ENCODE data around the gene TBC1D9.

The TBC1D9 gene

DNA sequence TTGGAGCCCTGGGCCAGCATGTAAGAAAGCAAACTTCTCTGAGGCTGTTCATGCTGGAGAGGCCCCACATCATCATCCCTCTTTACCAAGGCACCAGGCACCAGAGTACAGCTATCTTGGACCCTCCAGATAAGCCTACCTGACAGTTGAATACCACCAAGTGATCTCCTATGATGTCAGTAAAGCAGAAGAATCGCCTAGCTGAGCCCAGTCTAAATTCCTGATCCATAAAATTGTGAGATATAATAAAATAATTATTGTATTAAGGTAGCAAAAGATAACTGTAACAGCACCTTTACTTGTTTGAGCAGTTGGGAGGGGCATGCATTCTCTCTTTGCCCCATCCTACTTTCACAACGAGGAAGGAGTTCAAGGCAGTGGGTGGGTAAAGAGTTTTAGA is 184.6 kb downstream of the TBC1D9 start:
- no peak for DNase-seq (ENCODE audit: low read depth)
- TF ChIP-seq, protein P1, sequence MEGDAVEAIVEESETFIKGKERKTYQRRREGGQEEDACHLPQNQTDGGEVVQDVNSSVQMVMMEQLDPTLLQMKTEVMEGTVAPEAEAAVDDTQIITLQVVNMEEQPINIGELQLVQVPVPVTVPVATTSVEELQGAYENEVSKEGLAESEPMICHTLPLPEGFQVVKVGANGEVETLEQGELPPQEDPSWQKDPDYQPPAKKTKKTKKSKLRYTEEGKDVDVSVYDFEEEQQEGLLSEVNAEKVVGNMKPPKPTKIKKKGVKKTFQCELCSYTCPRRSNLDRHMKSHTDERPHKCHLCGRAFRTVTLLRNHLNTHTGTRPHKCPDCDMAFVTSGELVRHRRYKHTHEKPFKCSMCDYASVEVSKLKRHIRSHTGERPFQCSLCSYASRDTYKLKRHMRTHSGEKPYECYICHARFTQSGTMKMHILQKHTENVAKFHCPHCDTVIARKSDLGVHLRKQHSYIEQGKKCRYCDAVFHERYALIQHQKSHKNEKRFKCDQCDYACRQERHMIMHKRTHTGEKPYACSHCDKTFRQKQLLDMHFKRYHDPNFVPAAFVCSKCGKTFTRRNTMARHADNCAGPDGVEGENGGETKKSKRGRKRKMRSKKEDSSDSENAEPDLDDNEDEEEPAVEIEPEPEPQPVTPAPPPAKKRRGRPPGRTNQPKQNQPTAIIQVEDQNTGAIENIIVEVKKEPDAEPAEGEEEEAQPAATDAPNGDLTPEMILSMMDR (IDR thresholded peaks at IDR 0.05; ENCODE audit: control insufficient read depth, extremely low read depth, insufficient read depth), result no peak

More for the DNA sequence above, 184.6 kb downstream of the TBC1D9 start:
- no peak overlapping the region for H3K4me3 ChIP-seq (ENCODE audit: low read depth, low read length)

All from LNCaP clone FGC (cell line).